Neural cell (in vitro differentiated cells): ENCODE data around the gene STYXL1. TPM values are rescaled to one million over a fixed set of nuclear protein-coding genes. Genes with fewer than 3 reads are reported as not detected.

Experiments used
- H2AFZ ChIP-seq: fragments of 200-600, 300-800 bp; sonication (generic), shearing (Covaris generic); 2 replicates; pipeline ENCODE4 v1.6.0; 2014; ENCODE audit warnings: low read depth, mild to moderate bottlenecking, antibody characterized with exemption, low read length, moderate library complexity
- H3F3A ChIP-seq: fragments of 200-600 bp; shearing (Covaris generic); 2 replicates; pipeline ENCODE4 v1.6.1; 2016; ENCODE audit warnings: mild to moderate bottlenecking, moderate library complexity, mixed read lengths, antibody characterized with exemption, low read length; ENCODE audit not compliant: insufficient read depth, poor library complexity, severe bottlenecking
- H3K27ac ChIP-seq: fragments of 200-600, 300-800 bp; sonication (generic), shearing (Covaris generic); 2 replicates; pipeline ENCODE4 v1.5.1; 2014; ENCODE audit warnings: mild to moderate bottlenecking, low read length, moderate library complexity
- H3K27me3 ChIP-seq: fragments of 300-800, 200-600 bp; sonication (generic), shearing (Covaris generic); 2 replicates; pipeline ENCODE4 v1.6.0; 2014; ENCODE audit warnings: mild to moderate bottlenecking, low read depth, low read length, moderate library complexity; ENCODE audit not compliant: insufficient read depth
- H3K36me3 ChIP-seq: fragments of 300-800, 200-600 bp; sonication (generic), shearing (Covaris generic); 2 replicates; pipeline ENCODE4 v1.5.1; 2014; ENCODE audit warnings: mild to moderate bottlenecking, antibody characterized with exemption, low read length, moderate library complexity; ENCODE audit not compliant: insufficient read depth
- H3K4me2 ChIP-seq: fragments of 300-800, 200-600 bp; sonication (generic), shearing (Covaris generic); 2 replicates; pipeline ENCODE4 v1.6.0; 2014; ENCODE audit warnings: mild to moderate bottlenecking, low read length
- H3K4me3 ChIP-seq: fragments of 300-800, 200-600 bp; sonication (generic), shearing (Covaris generic); 2 replicates; pipeline ENCODE4 v1.5.1; 2014; ENCODE audit warnings: mild to moderate bottlenecking, low read length, moderate library complexity
- H3K79me2 ChIP-seq: fragments of 200-600 bp; shearing (Covaris generic); replicated peaks from 2 replicates; pipeline ENCODE4 v1.6.0; 2014; ENCODE audit warnings: mild to moderate bottlenecking, low read length, moderate library complexity; ENCODE audit not compliant: insufficient read depth
- H3K9ac ChIP-seq: fragments of 300-800, 200-600 bp; sonication (generic), shearing (Covaris generic); 2 replicates; pipeline ENCODE4 v1.6.1; 2016; ENCODE audit warnings: mild to moderate bottlenecking, low read length, mixed read lengths
- H3K9me2 ChIP-seq: fragments of 200-600 bp; shearing (Covaris generic); 2 replicates; pipeline ENCODE4 v1.6.1; 2016; ENCODE audit warnings: mild to moderate bottlenecking, low read length, mixed read lengths; ENCODE audit not compliant: insufficient read depth
- H3K9me3 ChIP-seq: fragments of 200-600, 300-800 bp; sonication (generic), shearing (Covaris generic); 2 replicates; pipeline ENCODE4 v1.6.1; 2016; ENCODE audit warnings: mild to moderate bottlenecking, mixed run types, low read length, moderate library complexity, mixed read lengths
- H4K20me1 ChIP-seq: fragments of 200-600 bp; shearing (Covaris generic); 2 replicates; pipeline ENCODE4 v1.6.1; 2016; ENCODE audit warnings: mild to moderate bottlenecking, mixed run types; ENCODE audit not compliant: insufficient read depth
- EP300 ChIP-seq: fragments of 450-650 bp; conservative IDR thresholded peaks from 2 replicates; pipeline ENCODE4 v1.6.1; 2014; ENCODE audit warnings: antibody characterized with exemption, mild to moderate bottlenecking, moderate library complexity; ENCODE audit not compliant: poor library complexity, severe bottlenecking
- EZH2 ChIP-seq: fragments of 200-600, 300-800 bp; shearing (Covaris generic), sonication (generic); IDR thresholded peaks from 2 replicates; pipeline ENCODE4 v1.6.1; 2014; ENCODE audit warnings: antibody characterized with exemption, low read length, borderline replicate concordance, mild to moderate bottlenecking; ENCODE audit not compliant: insufficient read depth, poor library complexity, severe bottlenecking
- MXI1 ChIP-seq: fragments of 450-650 bp; conservative IDR thresholded peaks from 2 replicates; pipeline ENCODE4 v1.6.1; 2014; ENCODE audit warnings: antibody characterized with exemption, mild to moderate bottlenecking; ENCODE audit not compliant: poor library complexity, severe bottlenecking
- POLR2AphosphoS5 ChIP-seq: IDR thresholded peaks from 2 replicates; pipeline ENCODE4 v1.6.1; 2012
- RAD21 ChIP-seq: fragments of 450-650 bp; conservative IDR thresholded peaks from 2 replicates; pipeline ENCODE4 v1.6.1; 2014; ENCODE audit warnings: antibody characterized with exemption, mild to moderate bottlenecking, moderate library complexity
- SMC3 ChIP-seq: fragments of 450-650 bp; conservative IDR thresholded peaks from 2 replicates; pipeline ENCODE4 v1.6.1; 2014; ENCODE audit warnings: antibody characterized with exemption, mild to moderate bottlenecking, moderate library complexity; ENCODE audit not compliant: poor library complexity
- TAF1 ChIP-seq: IDR thresholded peaks from 2 replicates; pipeline ENCODE4 v1.6.1; 2012; ENCODE audit warnings: low read depth
- polyA plus RNA-seq: library from polyadenylated mRNA; depleted of rRNA; stranded (reverse); fragments of >200 nt; gene quantifications from 2 replicates; pipeline ENCODE4 v1.2.3, GENCODE V29; 2014
- TF ChIP-seq, protein P1 (sequence below): IDR thresholded peaks from 2 replicates; pipeline ENCODE4 v1.6.1; 2012; ENCODE audit warnings: borderline replicate concordance
- TF ChIP-seq, protein P2 (sequence below): fragments of 450-650 bp; IDR thresholded peaks from 2 replicates; pipeline ENCODE4 v1.5.1; 2014; ENCODE audit warnings: antibody characterized with exemption, mild to moderate bottlenecking, moderate library complexity; ENCODE audit not compliant: poor library complexity, severe bottlenecking

Gene STYXL1
- polyA plus RNA-seq, 1 donor from 2014 or later = 59.9 TPM

DNA sequence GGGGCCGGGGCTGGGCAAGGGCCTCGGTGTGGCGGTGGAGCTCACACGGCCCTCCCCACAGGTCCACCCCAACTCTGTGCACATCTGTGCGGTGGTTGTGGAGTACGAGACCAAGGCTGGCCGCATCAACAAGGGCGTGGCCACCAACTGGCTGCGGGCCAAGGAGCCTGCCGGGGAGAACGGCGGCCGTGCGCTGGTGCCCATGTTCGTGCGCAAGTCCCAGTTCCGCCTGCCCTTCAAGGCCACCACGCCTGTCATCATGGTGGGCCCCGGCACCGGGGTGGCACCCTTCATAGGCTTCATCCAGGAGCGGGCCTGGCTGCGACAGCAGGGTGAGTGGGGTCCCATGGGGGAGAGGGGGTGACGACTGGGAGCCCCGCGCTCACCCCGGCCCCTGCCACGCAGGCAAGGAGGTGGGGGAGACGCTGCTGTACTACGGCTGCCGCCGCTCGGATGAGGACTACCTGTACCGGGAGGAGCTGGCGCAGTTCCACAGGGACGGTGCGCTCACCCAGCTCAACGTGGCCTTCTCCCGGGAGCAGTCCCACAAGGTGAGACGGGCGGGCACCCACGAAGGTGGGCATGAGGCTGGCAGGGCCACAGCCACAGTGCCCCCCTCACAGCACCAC, 62.2 kb downstream of the STYXL1 start:
- Histone ChIP-seq H3K79me2 (no peaks in the 10 kb centered on the region), H3K4me2 (no peak overlapping the region), H3K36me3 (no peaks in the 10 kb centered on the region), H3F3A (no peaks in the 10 kb centered on the region), H3K4me3 (no peak overlapping the region), H3K9ac (no peak overlapping the region), H3K27ac (no peak overlapping the region), H3K9me3 (no peaks in the 10 kb centered on the region), H3K9me2 (no peaks in the 10 kb centered on the region), H3K27me3 (no peaks in the 10 kb centered on the region), H4K20me1 (no peaks in the 10 kb centered on the region), H2AFZ (no peak overlapping the region)
- TF ChIP-seq EP300 = no peak
- TF ChIP-seq MXI1 = no peak
- TF ChIP-seq, protein P1, sequence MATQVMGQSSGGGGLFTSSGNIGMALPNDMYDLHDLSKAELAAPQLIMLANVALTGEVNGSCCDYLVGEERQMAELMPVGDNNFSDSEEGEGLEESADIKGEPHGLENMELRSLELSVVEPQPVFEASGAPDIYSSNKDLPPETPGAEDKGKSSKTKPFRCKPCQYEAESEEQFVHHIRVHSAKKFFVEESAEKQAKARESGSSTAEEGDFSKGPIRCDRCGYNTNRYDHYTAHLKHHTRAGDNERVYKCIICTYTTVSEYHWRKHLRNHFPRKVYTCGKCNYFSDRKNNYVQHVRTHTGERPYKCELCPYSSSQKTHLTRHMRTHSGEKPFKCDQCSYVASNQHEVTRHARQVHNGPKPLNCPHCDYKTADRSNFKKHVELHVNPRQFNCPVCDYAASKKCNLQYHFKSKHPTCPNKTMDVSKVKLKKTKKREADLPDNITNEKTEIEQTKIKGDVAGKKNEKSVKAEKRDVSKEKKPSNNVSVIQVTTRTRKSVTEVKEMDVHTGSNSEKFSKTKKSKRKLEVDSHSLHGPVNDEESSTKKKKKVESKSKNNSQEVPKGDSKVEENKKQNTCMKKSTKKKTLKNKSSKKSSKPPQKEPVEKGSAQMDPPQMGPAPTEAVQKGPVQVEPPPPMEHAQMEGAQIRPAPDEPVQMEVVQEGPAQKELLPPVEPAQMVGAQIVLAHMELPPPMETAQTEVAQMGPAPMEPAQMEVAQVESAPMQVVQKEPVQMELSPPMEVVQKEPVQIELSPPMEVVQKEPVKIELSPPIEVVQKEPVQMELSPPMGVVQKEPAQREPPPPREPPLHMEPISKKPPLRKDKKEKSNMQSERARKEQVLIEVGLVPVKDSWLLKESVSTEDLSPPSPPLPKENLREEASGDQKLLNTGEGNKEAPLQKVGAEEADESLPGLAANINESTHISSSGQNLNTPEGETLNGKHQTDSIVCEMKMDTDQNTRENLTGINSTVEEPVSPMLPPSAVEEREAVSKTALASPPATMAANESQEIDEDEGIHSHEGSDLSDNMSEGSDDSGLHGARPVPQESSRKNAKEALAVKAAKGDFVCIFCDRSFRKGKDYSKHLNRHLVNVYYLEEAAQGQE = no peak
- no peak for TF ChIP-seq TAF1
- no peak for TF ChIP-seq RAD21
- TF ChIP-seq, protein P2, sequence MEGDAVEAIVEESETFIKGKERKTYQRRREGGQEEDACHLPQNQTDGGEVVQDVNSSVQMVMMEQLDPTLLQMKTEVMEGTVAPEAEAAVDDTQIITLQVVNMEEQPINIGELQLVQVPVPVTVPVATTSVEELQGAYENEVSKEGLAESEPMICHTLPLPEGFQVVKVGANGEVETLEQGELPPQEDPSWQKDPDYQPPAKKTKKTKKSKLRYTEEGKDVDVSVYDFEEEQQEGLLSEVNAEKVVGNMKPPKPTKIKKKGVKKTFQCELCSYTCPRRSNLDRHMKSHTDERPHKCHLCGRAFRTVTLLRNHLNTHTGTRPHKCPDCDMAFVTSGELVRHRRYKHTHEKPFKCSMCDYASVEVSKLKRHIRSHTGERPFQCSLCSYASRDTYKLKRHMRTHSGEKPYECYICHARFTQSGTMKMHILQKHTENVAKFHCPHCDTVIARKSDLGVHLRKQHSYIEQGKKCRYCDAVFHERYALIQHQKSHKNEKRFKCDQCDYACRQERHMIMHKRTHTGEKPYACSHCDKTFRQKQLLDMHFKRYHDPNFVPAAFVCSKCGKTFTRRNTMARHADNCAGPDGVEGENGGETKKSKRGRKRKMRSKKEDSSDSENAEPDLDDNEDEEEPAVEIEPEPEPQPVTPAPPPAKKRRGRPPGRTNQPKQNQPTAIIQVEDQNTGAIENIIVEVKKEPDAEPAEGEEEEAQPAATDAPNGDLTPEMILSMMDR = no peak
- TF ChIP-seq SMC3 = no peak
- TF ChIP-seq POLR2AphosphoS5 = no peak
- no peak for TF ChIP-seq EZH2

DNA sequence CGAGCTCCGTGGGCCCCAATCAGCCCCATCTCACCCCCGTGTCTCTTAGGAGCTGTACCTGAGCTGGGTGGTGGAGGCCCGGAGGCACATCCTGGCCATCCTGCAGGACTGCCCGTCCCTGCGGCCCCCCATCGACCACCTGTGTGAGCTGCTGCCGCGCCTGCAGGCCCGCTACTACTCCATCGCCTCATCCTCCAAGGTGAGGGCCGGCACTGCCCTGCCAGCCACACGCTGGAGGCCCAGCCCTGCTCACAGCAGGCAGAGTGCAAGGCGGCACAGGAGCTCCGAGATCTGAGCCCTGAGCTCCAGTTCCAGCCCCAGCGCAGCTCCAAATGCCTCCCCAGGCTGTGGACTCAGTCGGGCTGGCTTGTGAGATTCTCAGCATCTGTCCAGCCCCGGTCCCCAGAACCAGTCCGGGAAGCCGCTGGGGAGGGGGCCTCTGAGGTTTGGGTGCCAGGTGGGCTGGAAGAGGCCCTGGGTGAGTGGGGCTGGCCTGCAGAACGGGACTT, 62.7 kb downstream of the STYXL1 start:
- Histone ChIP-seq H4K20me1 (no peaks in the 10 kb centered on the region), H3F3A (no peaks in the 10 kb centered on the region), H3K4me3 (no peak overlapping the region), H3K36me3 (no peaks in the 10 kb centered on the region), H3K79me2 (no peaks in the 10 kb centered on the region), H3K9ac (no peak overlapping the region), H3K4me2 (no peak overlapping the region), H3K9me2 (no peaks in the 10 kb centered on the region), H3K27me3 (no peaks in the 10 kb centered on the region), H2AFZ (no peak overlapping the region), H3K27ac (no peak overlapping the region), H3K9me3 (no peaks in the 10 kb centered on the region)
- TF ChIP-seq TAF1 (no peak), EP300 (no peak), RAD21 (no peak), MXI1 (no peak), EZH2 (no peak), SMC3 (no peak)
